ENCODE results near the gene TAF3.
A peak's percentile ranks its signal among the peaks of the same experiment; 100 is the strongest.

The TAF3 gene

GRCh38 chr10:8050556-8051108 lies 232.3 kb downstream of the TAF3 start (continued):
- TF ChIP-seq PRDM10 (tag by site-specific recombination; IDR thresholded peaks at IDR 0.05) = peak; percentile 77
- TF ChIP-seq TCF7L2 (IDR thresholded peaks at IDR 0.05; ENCODE audit: borderline replicate concordance, low read depth, low read length) = peak; percentile 55; the same call in 1 of the 2 replicates
- TF ChIP-seq ZNF18 (tag by site-specific recombination; IDR thresholded peaks at IDR 0.05) = 0 out of 2 replicates have a peak, but pooled peaks have one; percentile 54
- peak; percentile 69 for TF ChIP-seq ZBTB8A (tag by site-specific recombination; IDR thresholded peaks at IDR 0.05)
- TF ChIP-seq ZEB2 (tag by site-specific recombination; IDR thresholded peaks at IDR 0.05) = peak; percentile 45; the same call in 1 of the 2 replicates
- TF ChIP-seq ZNF843 (tag by site-specific recombination; IDR thresholded peaks at IDR 0.05) = peak; percentile 44; the same call in 1 of the 2 replicates
- TF ChIP-seq ZNF394 (tag by site-specific recombination; IDR thresholded peaks at IDR 0.05; ENCODE audit: borderline replicate concordance) = peak; percentile 41
- TF ChIP-seq ZBTB10 (tag by site-specific recombination; IDR thresholded peaks at IDR 0.05) = 0 out of 2 replicates have a peak, but pooled peaks have one; percentile 44
- TF ChIP-seq ZBTB20 (tag by site-specific recombination; IDR thresholded peaks at IDR 0.05) = peak; percentile 97
- no peak for TF ChIP-seq ZNF280D (tag by site-specific recombination; IDR thresholded peaks at IDR 0.05)
- TF ChIP-seq KLF9 (tag by site-specific recombination; IDR thresholded peaks at IDR 0.05; ENCODE audit: low read depth) = peak; percentile 63; the same call in 1 of the 2 replicates
- no peak for TF ChIP-seq ZNF792 (tag by site-specific recombination; IDR thresholded peaks at IDR 0.05)
- peak; percentile 43; the same call in 1 of the 2 replicates for TF ChIP-seq KLF10 (tag by site-specific recombination; IDR thresholded peaks at IDR 0.05)
- TF ChIP-seq ZBTB17 (tag by site-specific recombination; IDR thresholded peaks at IDR 0.05) = peak; percentile 80
- no peak for TF ChIP-seq BCL6B (tag by site-specific recombination; IDR thresholded peaks at IDR 0.05)
- TF ChIP-seq ZNF629 (tag by site-specific recombination; IDR thresholded peaks at IDR 0.05) = peak; percentile 30; the same call in 1 of the 2 replicates
- TF ChIP-seq ZNF777 (tag by site-specific recombination; IDR thresholded peaks at IDR 0.05; ENCODE audit: borderline replicate concordance) = no peak
- TF ChIP-seq GLIS1 (tag by site-specific recombination; IDR thresholded peaks at IDR 0.05) = peak; percentile 21; the same call in 1 of the 2 replicates

All from HEK293 (cell line).